Esophagus muscularis mucosa (tissue), 4 donors: Measurements from ENCODE around the gene FNIP2. TPM values are rescaled to one million over a fixed set of nuclear protein-coding genes. Genes with fewer than 3 reads are reported as not detected.
"Not testable (repeated sequence)": the region's sequence is repeated elsewhere in the genome, so short reads cannot be mapped to it uniquely, and the experiment has no call there.

ENCODE experiments used
- DNase-seq: peaks from one replicate; pipeline ENCODE4 v3.0.0-alpha.2; 2017; ENCODE audit errors: extremely low spot score
- H3K27ac ChIP-seq, 4 donors: fragments of 200-600 bp; sonication (generic); replicated peaks in 1 of 4; 1 replicate in 3 of 4; 2 replicates in 1 of 4; pipeline ENCODE4 v1.5.1; 2016 to 2019; ENCODE audit warnings: mild to moderate bottlenecking in 1 of 4
- H3K27me3 ChIP-seq, 4 donors: fragments of 200-600 bp; sonication (generic); one replicate each; pipeline versions ENCODE4 v1.5.1 to v1.6.0; 2016 to 2019
- H3K36me3 ChIP-seq, 4 donors: fragments of 200-600 bp; sonication (generic); one replicate each; pipeline ENCODE4 v1.5.1; 2016 to 2019
- H3K4me1 ChIP-seq, 4 donors: fragments of 200-600 bp; sonication (generic); one replicate each; pipeline ENCODE4 v1.5.1; 2016 to 2019
- H3K4me3 ChIP-seq, 4 donors: fragments of 200-600 bp; sonication (generic); 1 replicate in 2 of 4; 2 replicates in 2 of 4; pipeline ENCODE4 v1.5.1; 2016 to 2019; ENCODE audit warnings: mild to moderate bottlenecking in 4 of 4, moderate library complexity in 1 of 4
- H3K9me3 ChIP-seq, 4 donors: fragments of 200-600 bp; sonication (generic); 1 replicate in 3 of 4; 2 replicates in 1 of 4; pipeline ENCODE4 v1.5.1; 2016 to 2019
- EP300 ChIP-seq: sonication (generic); formaldehyde crosslinking; IDR thresholded peaks from one replicate; pipeline ENCODE4 v1.6.1; 2017; ENCODE audit warnings: antibody characterized with exemption
- POLR2A ChIP-seq: fragments of 450-650 bp; IDR thresholded peaks from one replicate; pipeline ENCODE4 v1.6.1; 2017; ENCODE audit warnings: antibody characterized with exemption, moderate library complexity, mild to moderate bottlenecking, low read depth
- POLR2AphosphoS5 ChIP-seq, 2 donors: sonication (generic); formaldehyde crosslinking; IDR thresholded peaks; one replicate each; pipeline ENCODE4 v1.6.1; 2017; ENCODE audit warnings: antibody characterized with exemption in 2 of 2
- whole genome bisulfite sequencing: methylation state at CpG from one replicate; pipeline ENCODE4 v1.1.5; 2018; 5-methylcytosine and 5-hydroxymethylcytosine counted together
- intact Hi-C: fragments of 100-400 bp; cut with DNase I; formaldehyde crosslinking; loops from one replicate; pipeline ENCODE4 v1.15.1; 2023
- total RNA-seq, 4 donors: library from RNA; depleted of rRNA; stranded (reverse); fragments of >200 nt; gene quantifications; one replicate each; pipeline versions ENCODE4 v1.1.0 to v1.2.1, GENCODE V29; 2016
- TF ChIP-seq, protein P1 (sequence below), 3 experiments: fragments of 200-600 bp in 2 of 3; fragments of 450-650 bp in 1 of 3; sonication (generic) in 2 of 3; IDR thresholded peaks; one replicate each; pipeline ENCODE4 v1.5.1; 2017 to 2019; ENCODE audit warnings: antibody characterized with exemption in 3 of 3, mild to moderate bottlenecking in 2 of 3, moderate library complexity in 1 of 3

FNIP2 gene
- total RNA-seq, 4 donors from 2014 or later = 80.0 to 97.7 (median 87.4) TPM

DNA sequence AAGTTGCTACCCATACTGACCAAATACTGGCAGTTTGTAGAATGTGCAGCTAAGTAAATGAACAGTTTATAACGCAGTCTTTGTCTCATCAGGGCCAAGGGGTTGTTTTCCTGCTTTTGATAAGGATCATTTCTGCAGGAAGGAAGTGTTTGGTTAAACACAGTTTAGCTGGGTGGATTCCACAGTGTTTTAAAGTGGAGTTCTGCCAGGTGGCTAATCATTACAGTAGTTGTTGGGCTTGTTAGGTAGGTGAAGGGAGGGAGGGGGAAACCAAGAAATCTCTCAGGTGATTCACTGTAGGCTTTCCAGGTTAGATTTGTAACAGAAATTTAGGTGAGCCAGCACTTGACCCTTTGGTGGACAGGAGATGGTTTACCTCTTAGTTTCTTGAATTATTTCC lies 58.1 kb downstream of the FNIP2 start:
- H3K9me3 ChIP-seq = no peaks in the 10 kb centered on the region
- peak overlapping the region in 1 of 4 donors; percentile 60 for H3K27ac ChIP-seq
- WGBS = 57% methylated on average over 1 of the region's 1 CpG
- peaks cover 6 to 37% (median 18%) of the 10 kb centered on the region in 4 donors for H3K36me3 ChIP-seq
- no peaks in the 10 kb centered on the region for H3K27me3 ChIP-seq
- TF ChIP-seq, protein P1, sequence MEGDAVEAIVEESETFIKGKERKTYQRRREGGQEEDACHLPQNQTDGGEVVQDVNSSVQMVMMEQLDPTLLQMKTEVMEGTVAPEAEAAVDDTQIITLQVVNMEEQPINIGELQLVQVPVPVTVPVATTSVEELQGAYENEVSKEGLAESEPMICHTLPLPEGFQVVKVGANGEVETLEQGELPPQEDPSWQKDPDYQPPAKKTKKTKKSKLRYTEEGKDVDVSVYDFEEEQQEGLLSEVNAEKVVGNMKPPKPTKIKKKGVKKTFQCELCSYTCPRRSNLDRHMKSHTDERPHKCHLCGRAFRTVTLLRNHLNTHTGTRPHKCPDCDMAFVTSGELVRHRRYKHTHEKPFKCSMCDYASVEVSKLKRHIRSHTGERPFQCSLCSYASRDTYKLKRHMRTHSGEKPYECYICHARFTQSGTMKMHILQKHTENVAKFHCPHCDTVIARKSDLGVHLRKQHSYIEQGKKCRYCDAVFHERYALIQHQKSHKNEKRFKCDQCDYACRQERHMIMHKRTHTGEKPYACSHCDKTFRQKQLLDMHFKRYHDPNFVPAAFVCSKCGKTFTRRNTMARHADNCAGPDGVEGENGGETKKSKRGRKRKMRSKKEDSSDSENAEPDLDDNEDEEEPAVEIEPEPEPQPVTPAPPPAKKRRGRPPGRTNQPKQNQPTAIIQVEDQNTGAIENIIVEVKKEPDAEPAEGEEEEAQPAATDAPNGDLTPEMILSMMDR (IDR thresholded peaks at IDR 0.05) = no peak
- intact Hi-C loops = no loop called here
- no peak for DNase-seq
- H3K4me1 ChIP-seq = peaks cover 48 to 54% (median 50%) of the 10 kb centered on the region in 4 donors
- H3K4me3 ChIP-seq = no peak overlapping the region

DNA sequence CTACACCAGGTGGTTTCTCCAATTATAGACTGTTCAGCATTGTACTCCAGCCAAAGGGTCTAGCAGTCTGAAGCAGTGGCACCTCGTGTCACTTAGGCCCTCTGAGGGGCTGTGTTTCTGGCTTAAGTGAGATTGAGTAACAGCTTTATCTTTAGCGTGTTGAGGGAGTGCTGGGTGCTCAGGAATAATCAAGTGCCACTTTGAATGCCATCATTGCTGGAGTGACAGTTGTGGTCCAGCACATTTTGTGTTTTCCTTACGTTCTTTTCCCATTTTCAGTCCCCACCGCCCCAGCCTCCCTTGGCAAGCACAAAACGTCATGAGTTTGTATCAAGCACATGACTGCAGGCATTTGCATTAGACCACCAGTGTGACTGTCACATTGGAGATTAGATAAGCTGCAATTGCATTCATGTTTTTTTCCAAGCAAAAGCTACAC lies 58.7 kb downstream of the FNIP2 start:
- WGBS = 81% methylated on average over 5 of the region's 5 CpGs
- Histone ChIP-seq H3K27me3 (no peaks in the 10 kb centered on the region), H3K27ac (peak overlapping the region in 1 of 4 donors; percentile 7), H3K4me1 (peaks cover 44 to 49% (median 48%) of the 10 kb centered on the region in 4 donors), H3K36me3 (peaks cover 6 to 44% (median 24%) of the 10 kb centered on the region in 4 donors), H3K4me3 (no peak overlapping the region), H3K9me3 (no peaks in the 10 kb centered on the region)
- no peak for DNase-seq
- TF ChIP-seq, protein P1 (IDR thresholded peaks at IDR 0.05) = no peak
- TF ChIP-seq POLR2A (no peak), POLR2AphosphoS5 (IDR thresholded peaks at IDR 0.05) (no peak), EP300 (no peak)
- intact Hi-C loops = no loop called here

DNA sequence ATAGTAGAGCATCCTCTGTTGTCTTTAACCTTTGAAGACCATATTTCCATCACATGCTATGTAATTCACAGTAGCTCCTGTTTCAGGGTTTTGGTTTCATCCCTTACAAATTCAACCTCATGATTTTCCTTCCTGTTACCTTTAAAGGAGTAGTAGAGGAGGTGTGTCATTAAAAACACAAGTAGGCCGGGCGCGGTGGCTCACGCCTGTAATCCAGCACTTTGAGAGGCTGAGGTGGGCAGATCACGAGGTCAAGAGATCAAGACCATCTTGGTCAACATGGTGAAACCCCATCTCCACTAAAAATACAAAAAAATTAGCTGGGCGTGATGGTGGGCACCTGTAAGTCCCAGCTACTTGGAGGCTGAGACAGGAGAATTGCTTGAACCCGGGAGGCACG lies 59.3 kb downstream of the FNIP2 start:
- DNase-seq, intact Hi-C loops, H3K27me3 ChIP-seq, H3K4me3 ChIP-seq, H3K9me3 ChIP-seq, H3K27ac ChIP-seq: not testable (repeated sequence)
- Histone ChIP-seq H3K4me1 (peaks cover 44 to 48% (median 47%) of the 10 kb centered on the region in 4 donors), H3K36me3 (peaks cover 11 to 48% (median 26%) of the 10 kb centered on the region in 4 donors)
- WGBS = 97% methylated on average over 8 of the region's 8 CpGs

DNA sequence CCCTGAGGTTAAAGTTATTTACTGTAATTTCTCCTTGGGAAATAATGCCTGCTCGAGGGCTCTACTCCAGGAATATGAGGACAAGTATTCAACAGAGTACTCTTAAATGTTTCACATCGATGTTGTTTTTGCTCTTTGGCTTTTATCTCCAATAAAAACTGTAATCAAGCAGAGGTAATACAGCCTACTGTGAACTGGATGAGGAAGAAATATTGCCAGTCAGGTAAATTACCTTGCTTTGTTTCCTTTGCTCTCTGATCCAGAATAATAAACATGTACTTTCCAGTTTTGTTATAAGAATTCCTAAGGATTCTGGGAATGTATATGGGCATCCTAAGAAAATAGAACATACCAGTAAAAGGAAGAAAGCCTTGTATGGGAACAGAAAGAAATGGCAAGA lies 60.4 kb downstream of the FNIP2 start:
- Histone ChIP-seq H3K27ac (no peak overlapping the region), H3K9me3 (no peaks in the 10 kb centered on the region), H3K27me3 (no peaks in the 10 kb centered on the region), H3K36me3 (peaks cover 11 to 57% (median 29%) of the 10 kb centered on the region in 4 donors), H3K4me1 (peaks cover 35 to 40% (median 36%) of the 10 kb centered on the region in 4 donors), H3K4me3 (no peak overlapping the region)
- WGBS = 95% methylated on average over 2 of the region's 2 CpGs
- intact Hi-C loops = no loop called here
- no peak for DNase-seq
- no peak for TF ChIP-seq POLR2A
- no peak for TF ChIP-seq EP300
- TF ChIP-seq POLR2AphosphoS5 (IDR thresholded peaks at IDR 0.05) = no peak
- TF ChIP-seq, protein P1 (IDR thresholded peaks at IDR 0.05) = no peak

DNA sequence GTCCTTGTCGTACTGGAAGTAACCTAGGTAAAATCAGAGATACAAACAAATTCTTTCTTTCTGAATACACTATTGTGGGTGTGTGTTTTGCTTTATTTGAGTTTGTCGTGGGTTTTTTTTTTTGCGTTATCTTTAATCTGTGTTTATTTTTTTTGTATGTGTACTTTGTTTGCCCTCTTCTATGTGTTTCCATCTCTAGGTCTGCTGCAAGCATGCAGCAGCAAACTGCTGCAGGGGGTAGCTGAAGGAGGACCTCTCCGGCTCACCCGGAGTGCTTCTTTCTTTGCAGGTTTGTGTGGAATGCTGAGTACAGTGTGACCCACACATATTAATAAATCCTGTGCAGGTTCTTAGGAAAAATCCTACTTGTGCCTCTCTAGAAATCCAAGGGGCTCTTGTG lies 64.8 kb downstream of the FNIP2 start:
- Histone ChIP-seq H3K27ac (no peak overlapping the region), H3K36me3 (peaks cover 20 to 79% (median 44%) of the 10 kb centered on the region in 4 donors), H3K4me3 (no peak overlapping the region), H3K9me3 (no peaks in the 10 kb centered on the region), H3K4me1 (peaks cover 0 to 7% (median under 1%) of the 10 kb centered on the region in 4 donors), H3K27me3 (no peaks in the 10 kb centered on the region)
- TF ChIP-seq, protein P1 (IDR thresholded peaks at IDR 0.05) = no peak
- no peak for TF ChIP-seq POLR2AphosphoS5 (IDR thresholded peaks at IDR 0.05)
- TF ChIP-seq POLR2A = no peak
- no peak for TF ChIP-seq EP300
- intact Hi-C loops = no loop called here
- DNase-seq = no peak
- WGBS = 69% methylated on average over 5 of the region's 5 CpGs
